Right lobe of liver (tissue), 4 donors: ENCODE data around the gene METAP1.

Source experiments
- POLR2A ChIP-seq: fragments of 450-650 bp; IDR thresholded peaks from one replicate; pipeline ENCODE4 v1.6.1; 2017; ENCODE audit warnings: antibody characterized with exemption, mild to moderate bottlenecking
- TF ChIP-seq, protein P1 (sequence below), 4 donors: fragments of 200-600 bp in 3 of 4; fragments of 450-650 bp in 1 of 4; IDR thresholded peaks; one replicate each; pipeline versions ENCODE4 v1.5.1 to v1.8.0; 2016 to 2022; ENCODE audit warnings: antibody characterized with exemption in 4 of 4, mild to moderate bottlenecking in 2 of 4
- donor health status: DM: no; HTN: no; CAD: no.
- donor health status: DM: no; HTN: no; CAD: no.
- donor health status: DM: no; HTN: yes; CAD: no.

DNA sequence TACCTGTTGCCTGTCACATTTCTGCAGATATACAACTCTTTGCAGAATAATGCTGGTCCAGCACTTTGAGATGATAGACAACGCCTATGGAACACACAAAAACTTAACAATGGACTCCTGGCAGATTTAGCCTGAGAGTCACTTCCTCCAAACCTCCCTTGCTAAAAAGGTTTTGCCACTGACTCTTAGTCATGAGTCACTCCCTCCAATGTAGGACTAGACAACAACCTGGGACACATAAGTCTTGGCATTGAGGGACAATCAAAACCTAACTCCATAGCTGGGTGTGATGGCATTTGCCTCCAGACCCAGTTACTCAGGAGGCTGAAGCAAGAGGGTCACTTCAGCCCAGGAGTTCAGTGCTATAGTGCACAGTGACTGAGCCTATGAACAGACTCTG is 44.6 kb upstream of the METAP1 start:
- TF ChIP-seq, protein P1, sequence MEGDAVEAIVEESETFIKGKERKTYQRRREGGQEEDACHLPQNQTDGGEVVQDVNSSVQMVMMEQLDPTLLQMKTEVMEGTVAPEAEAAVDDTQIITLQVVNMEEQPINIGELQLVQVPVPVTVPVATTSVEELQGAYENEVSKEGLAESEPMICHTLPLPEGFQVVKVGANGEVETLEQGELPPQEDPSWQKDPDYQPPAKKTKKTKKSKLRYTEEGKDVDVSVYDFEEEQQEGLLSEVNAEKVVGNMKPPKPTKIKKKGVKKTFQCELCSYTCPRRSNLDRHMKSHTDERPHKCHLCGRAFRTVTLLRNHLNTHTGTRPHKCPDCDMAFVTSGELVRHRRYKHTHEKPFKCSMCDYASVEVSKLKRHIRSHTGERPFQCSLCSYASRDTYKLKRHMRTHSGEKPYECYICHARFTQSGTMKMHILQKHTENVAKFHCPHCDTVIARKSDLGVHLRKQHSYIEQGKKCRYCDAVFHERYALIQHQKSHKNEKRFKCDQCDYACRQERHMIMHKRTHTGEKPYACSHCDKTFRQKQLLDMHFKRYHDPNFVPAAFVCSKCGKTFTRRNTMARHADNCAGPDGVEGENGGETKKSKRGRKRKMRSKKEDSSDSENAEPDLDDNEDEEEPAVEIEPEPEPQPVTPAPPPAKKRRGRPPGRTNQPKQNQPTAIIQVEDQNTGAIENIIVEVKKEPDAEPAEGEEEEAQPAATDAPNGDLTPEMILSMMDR (IDR thresholded peaks at IDR 0.05): no peak
- no peak for TF ChIP-seq POLR2A
